Midbrain (tissue), 1 donor: Measurements from ENCODE around the gene PLA2G2D.
"Not testable (repeated sequence)": the region's sequence is repeated elsewhere in the genome, so short reads cannot be mapped to it uniquely, and the experiment has no call there.

Source experiments
- DNase-seq: peaks from one replicate; lab custom pipeline; 2025; lab: John Stamatoyannopoulos, UW

The PLA2G2D gene

DNA sequence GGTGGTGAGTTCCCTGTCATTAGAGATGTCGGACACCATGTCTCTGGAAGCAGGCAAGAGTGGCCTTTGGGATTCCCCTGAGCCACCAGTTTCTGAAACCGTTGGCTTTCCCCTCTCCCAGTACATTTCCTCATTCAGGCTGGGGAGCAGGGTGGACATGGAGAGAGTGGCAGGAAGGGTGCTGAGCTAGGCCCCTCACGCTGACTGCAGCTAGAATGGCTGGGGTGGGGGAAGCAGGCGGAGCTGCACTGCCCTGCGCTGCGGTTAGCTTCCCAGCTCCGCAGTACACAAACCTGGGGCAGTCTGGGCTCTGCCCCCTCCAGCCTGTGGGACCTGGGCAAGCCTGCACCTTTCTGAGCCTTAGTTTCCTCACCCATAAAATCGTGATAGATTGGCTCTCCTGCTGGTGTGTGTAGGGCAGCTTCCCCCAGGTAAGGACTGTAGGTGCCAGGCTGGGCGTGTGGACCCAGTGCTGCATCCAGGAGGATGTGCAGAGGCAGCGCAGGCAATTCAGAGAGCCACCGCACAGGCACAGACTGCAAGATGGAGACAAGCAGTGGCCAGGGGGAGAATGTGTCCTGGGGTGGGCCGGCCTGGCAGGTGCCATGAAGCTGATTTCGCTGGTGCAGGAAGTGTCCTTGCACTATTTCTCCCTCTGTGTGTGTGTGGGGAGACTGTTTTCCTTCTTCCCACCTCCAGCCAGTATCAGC lies 22.8 kb upstream of the PLA2G2D start:
- no peak for DNase-seq

DNA sequence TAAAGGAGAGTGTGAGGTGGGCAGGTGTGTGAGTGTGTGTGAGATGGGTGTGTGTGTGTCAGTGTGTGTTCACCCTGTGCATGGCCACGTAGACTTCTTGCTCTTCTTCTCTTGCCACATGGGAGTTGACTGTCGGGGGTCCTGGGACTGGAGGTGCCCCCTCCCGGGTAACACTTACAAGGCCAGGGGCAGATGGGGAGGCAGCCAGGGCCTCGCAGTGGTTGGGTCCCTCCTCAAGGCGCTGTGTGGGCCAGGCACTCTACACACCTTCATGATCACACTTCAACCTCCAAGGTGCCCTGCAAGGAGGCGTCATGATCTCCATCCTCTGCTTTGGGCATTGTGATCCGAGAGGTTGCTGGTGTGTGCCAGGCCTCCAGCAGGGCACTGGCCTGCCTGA lies 22.1 kb upstream of the PLA2G2D start:
- DNase-seq = no peak

DNA sequence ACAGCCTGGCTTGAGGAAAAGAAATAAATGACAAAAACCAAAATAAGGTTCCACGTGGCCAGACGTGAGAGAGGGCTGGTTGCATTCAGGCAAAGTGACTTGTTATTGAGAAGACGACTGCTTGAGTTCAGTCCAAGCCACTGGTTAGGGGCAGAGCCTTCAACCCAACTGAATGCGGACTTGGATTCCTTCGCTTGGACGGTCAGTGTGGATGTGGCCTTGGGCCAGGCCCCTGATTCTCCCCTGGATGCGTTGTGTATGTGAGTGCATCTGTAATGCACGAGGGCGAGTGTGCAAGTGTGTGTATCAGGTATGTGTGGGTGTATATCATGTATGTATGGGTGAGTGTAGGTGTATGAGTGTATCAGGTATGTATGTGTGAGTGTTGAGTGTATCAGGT lies 21.7 kb upstream of the PLA2G2D start:
- no peak for DNase-seq

DNA sequence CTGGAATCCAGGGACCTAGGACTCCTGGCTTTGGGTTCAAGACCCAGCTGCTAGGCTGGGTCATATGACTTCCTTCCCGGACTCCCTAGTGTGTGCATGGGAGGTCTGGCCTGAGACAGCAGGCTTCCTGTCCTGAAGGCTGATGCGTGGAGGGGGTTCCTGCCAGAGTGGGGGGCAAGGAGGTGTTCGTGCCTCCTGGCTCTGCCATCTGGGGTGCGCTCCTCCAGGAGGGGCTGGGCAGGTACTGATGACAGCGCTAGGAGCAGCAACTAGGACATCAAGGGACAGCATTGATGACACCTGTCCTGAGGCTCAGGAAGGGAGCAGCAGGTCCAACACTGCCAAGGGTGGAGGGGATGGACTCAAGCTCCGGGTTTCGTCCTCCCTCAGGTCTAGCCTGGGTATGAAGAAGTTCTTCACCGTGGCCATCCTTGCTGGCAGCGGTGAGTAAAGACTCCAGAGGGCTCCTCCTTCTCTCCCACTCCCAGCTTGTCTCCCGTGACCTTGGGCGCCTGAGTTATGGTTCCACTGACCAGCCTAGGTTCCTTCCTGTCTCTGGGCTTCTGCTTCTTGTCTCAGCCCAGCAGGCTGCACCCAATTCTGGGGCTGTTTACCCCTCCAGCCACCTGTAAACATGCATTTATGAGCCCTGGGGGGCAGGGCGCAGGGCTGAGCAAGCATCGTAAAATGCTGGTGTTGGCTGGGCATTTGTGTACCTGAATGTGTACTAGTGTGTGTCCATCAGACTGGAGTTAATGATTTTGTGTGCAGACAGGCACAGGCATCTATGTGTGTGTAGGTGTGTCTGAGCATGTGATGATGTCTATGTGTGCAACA lies 20.7 kb upstream of the PLA2G2D start:
- no peak for DNase-seq

DNA sequence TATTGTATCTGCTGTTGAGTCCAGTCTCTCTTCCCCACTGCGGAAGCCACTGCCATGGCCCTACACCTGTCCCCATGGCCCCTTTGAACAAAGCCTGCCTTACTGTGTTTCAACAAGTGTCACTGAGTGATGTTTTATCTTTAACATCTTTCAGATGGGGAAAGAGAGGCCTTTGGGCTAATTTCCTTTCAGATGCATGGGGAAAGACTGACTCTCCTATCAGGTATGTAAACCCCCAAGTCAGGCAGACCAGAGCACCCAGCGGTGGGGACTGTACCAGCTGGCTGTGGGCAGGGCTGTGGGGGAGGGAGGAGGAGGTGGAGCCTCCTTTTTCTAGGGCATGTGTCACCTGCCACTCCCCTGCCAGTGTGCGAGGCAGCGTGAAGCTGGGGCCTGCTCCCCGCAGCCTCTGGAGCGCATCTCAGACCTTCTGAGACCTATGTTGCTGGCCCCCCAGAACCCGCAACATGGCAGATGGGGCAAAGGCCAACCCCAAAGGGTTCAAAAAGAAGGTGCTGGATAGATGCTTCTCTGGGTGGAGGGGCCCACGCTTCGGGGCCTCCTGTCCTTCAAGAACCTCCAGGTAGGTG lies 19.7 kb upstream of the PLA2G2D start, which contains the start of gene PLA2G2F:
TSS of gene PLA2G2F (plus strand) at position 363 of the 590 bp plus-strand sequence. CDS start at position 468, 105 bp downstream.
- DNase-seq = no peak

DNA sequence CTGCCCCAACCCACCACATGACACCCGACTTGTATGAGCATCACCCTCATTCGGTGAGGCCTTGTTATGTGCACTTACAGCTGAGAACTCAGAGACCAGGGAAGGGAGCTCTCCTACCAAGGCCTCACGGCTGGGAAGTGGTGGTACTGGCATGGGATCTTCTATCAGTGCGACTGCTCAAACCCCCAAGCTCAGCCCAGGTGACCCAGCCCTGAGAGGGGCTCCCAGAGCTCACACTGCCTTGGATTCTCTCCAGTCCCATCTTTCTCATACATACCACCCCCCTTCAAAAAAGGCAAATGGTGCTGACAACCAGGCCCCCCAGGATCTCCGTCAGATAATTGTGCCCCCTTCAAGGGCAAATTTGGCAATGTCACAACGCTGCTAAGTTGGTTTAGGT lies 19.0 kb upstream of the PLA2G2D start:
- no peak for DNase-seq

DNA sequence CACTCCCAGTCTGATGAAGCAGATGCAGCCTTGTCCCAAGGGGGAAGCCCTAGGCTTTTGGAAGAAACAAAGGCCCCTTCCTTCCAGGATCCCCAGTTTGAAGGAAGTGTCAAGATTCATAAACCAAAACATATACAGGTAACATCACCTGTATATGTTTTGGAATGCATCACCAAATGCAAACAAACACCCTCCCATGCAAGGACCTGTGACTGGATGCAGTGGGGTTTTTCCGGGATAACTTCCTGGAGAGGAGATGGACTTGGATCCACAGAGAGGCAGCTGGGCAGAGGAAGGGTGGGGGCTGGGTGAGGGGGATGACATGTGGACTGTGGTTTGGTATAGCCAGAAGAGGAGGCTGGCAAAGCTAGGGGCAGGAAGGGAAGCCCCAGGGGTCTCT lies 18.3 kb upstream of the PLA2G2D start:
- no peak for DNase-seq

DNA sequence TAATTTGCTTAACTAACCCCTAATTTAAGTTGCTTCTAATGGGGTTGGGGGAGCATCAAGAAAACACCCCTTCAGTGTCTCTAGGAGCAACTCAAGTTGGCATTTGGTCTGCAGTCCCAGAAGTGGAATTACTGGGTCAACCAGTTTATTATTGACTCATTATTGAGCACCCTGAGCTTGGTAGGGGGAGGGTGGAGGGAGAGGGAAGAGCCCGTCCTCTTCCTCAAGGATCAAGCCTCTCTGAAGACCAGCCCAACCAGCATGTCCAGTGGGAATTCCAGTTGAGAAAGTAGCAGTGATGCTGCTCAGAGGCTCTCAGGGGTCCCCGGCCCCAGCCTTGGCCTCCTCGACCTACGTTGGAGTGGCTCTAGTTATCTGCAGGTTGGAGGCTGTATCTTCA lies 17.7 kb upstream of the PLA2G2D start:
- DNase-seq = no peak

DNA sequence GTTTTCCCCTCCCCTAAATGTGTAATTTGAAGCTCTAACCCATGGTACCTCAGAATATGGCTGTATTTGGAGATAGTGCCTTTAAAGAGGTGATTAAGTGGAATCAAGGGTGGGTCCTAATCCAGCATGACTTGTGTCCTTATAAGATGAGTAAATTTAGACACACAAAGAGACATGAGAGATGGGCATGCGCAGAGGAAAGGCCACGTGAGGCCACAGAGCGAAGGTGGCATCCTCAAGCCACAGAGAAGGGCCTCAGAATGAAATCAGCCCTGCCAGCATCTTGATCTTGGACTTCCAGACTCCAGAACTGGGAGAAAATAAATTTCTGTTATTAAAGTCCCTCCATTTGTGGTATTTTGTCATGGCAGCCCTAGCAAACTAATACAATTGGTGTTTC lies 16.9 kb upstream of the PLA2G2D start:
- no peak for DNase-seq

DNA sequence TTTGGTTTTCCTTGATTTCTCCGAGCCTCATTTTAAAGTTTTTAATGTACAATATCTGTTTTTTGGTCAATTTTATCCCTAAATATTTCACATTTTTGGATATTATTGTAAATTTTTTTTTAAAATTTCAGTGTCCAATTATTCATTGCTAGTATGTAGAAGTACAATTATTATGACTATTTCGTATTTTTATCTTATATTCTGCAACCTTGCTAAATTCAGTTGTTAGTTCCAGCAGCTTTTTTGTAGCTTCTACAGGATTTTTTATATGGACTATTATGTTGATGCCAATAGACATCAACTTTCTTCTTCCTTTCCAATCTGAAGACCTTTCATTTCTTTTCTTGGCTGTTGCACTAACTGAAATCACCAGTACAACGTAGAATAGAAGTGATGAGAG lies 15.7 kb upstream of the PLA2G2D start:
- DNase-seq = no peak

DNA sequence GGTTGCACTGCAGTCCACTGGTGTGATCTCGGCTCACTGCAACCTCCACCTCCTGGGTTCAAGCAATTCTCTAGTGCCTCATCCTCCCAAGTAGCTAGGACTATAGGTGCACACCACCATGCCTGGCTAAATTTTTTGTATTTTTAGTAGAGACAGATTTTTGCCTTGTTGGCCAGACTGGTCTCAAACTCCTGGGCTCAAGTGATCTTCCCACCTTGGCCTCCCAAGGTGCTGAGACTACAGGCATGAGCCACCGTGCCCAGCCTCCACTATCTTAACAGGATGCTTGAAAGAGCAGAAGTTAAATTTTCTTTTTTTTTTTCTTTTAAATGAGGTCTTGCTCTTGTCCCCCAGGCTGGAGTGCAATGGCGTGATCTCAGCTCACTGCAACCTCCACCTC lies 11.2 kb upstream of the PLA2G2D start:
- DNase-seq = not testable (repeated sequence)

DNA sequence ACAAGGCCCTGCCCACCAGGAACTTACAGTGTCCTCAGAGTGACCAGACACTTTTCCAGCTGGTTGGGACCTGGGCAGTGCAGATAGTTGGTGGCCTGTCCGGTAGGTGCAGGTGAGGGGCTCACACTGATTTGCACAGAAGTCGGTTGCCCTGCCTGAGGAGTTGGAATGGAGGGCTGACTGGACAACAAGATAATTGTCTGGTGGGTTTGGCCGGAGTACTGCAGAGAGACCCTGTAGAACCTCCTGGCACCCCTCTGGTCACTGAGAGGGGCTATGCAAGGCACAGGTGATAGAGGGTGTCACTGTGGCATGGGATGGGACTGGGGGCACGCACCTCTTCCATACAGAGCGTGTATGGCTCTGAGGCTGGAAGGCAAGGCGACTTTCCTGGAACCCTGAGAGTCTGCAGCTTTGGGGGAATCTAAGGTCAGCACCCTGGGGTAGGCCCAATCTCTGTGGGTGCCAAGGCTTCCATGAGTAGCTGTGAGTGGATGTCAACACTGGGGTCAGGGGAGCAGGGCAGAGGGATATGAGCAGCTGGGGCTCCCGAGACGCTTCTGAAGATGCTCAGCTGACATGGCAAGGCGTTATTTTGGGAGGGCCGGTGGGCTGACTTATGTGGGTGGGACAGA lies 7.6 kb upstream of the PLA2G2D start:
- no peak for DNase-seq

DNA sequence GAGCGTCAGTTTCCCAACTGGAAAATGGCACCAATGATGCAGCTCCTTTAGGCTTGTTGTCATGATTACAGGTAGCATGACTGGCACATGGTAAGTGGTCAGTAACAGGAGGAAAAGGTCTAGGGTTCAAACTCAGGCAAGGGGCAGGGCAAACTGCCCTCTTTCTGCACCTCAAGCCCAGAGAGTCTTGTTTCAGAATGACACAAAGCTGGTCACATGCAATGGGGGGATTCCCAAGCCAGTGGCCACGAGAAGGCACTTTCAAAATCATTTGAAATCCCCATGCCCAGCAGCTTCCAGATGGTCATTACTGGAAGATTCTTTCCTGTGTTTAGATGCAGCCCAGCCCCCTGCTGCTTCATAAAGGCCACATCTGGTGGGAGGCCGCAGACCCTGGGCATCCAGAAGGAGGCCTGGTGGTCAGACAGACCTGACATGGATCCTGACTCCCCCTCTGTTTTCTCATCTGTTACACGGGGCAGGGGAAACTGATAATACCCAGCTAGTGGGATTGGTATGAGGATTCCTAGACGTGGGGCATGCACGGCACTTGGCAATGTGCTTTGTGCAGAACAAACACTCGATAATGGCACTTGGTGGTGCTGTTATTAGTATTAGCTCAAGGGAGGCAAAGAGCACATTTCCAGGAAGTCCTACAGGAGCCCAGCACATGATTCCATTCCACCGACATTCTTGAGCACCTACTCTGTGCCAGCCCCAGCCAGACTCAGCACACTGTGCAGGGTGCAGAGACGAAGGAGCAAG lies 6.9 kb upstream of the PLA2G2D start:
- no peak for DNase-seq

DNA sequence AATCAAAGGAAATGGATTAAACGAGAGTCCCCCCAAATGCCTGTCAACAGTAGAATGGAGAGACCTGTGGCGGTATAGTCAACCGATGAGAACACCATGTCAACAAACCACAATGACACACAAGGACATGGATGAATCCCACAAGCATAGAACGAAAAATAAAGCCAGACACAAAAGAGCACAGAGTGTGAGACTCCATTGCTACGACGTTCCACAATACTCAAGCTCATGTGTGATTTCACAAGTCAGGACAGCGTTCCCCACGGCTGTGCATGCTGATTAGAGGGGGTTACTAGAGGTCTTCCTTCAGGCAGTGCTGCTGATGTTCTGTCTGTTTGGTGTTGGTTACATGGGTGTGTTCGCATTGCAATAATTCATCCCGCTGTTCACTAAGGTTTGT lies 5.8 kb upstream of the PLA2G2D start:
- DNase-seq = no peak

DNA sequence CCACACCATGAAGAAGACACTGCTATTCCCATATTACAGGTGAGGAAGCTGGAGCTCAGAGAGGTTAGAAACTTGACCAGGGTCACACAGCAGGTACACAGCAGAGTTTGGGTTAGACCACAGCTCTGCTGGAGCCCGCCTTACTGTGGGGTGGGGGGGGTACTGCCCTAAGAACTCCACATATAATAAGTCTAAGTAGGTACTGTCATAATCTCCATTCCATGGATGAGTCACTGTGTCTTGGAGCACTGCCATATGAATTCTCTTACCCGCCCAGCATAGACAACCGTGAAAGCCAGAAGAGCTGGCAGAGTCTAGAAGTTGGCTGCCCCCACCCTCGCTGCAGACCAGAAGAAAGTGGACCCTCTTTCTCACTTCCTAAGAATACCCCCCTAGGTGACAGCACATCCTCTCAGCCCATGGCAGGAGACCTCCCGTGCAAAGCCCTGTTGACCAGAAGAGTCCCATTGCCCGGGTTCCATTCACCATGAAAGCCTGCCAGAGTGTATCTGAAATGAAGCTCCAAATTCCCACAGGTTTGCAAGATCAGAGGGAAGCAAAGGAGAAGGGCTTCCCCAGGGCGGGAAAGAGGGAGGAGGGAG lies 5.2 kb upstream of the PLA2G2D start:
- no peak for DNase-seq

DNA sequence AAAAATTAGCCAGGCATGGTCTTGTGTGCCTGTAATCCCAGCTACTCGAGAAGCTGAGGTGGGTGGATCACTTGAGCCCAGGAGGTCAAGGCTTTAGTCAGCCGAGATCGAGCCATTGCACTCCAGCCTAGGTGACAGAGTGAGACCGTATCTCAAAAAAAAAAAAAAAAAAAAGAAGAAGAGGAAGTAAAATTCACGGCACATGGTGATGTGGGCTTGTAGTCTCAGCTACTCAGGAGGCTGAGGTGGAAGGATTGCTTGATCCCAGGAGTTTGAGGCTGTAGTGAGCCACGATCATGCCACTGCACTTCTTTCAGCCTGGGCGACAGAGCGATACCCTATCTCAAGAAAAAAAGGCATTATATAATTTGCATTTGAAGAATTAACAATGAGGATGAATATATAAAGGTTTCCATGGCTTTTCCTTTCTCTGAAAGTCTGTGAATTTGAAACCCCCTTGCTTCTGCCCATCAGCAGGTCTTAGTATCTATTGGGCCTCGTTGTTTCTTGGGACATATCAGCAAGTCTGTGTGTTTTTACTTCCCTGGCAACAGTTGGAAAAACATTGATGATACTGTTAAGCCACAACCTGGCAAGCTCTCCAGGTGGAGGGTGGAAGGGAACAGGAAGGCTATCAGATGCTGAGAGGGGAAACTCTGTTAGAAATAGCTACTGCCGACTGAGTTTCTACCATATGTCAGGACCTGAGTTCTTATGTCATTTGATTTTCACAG lies 4.6 kb upstream of the PLA2G2D start:
- DNase-seq = no peak

DNA sequence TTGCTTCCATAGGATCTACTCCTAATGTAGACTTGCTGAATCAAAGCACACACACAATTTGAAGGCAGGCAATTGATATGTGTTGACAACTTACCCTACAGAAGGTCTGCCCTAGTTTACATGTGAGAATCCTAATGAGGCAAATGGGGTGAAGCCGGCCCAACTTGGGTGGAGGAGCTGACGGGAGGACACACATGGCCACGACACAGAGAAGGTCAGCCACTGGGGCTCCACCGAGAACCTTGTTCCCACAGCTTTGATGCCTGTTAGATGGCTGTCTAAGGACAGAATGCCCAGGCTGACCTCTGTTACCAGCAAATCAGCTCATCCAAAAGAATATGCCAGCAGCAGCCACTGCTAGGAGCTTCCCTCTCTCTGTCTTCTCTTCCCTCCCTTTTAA lies 1.5 kb upstream of the PLA2G2D start:
- DNase-seq = no peak

DNA sequence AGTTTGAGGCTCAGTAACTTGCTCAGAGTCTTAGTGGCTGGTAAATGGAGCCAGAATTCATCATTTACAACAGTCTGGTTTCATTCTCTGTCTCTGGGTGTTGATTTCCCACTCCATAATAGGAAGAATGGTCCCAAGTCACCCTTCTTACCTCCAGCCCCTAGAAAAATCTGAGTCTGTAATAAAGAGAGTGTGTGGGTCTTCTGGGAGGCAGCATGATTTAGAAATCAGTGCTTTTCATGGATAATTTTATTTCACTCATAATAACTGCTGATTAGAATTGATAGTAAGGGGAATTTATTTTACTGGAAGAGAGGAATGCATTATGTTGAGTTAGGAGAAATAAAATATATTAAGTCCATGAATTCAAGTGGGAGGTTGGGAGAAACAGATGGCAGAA lies 2.1 kb downstream of the PLA2G2D start:
- no peak for DNase-seq

DNA sequence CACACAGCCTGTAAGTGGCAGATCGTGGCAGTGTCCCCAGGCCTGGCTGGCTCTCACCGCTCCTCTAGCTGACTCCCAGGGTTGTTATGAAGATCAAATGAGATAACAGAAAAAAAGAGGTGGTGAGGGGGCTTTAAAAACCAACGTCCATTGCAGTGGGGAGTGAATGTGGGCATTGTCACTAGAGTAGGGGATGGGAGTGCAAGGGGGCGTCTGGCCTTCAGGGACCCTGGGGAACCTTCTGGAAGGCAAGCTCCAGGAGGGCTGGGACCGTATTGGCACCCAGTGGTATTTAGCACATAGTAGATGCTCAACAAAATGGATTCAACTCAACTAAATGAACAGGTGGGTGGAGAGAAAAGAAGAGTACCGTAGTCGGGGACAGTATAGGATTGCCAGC lies 3.4 kb downstream of the PLA2G2D start:
- no peak for DNase-seq

DNA sequence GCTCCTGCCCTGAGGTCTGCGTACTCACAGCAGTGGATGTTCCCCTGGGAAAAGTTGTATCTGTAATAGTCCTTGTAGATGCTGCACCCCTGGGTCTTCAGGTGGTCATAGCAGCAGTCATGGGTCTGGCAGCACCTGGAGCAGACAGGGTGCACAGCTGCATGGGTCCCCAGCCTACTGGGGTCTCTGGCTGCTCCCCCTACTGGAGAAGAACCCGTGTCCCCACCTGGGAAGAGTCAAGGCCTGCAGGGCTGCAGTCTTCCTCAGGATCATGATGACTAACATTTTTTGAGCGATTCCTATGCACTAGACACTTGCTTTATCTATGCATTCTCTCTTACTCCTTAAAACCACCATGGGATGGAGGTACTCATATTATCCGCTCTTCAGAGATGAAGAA lies 3.9 kb downstream of the PLA2G2D start:
- DNase-seq = no peak
